SU-DHL-6 (cell line): ENCODE measurements around the gene CFAP92.

Experiments
- EZH2phosphoT487 ChIP-seq: fragments of 200-600 bp; sonication (generic), shearing (Covaris generic); conservative IDR thresholded peaks from 2 replicates; pipeline ENCODE4 v1.6.1; 2018; ENCODE audit warnings: mild to moderate bottlenecking, antibody characterized with exemption, low read length, moderate library complexity, mixed read lengths
- TF ChIP-seq, protein P1 (sequence below): fragments of 200-600 bp; sonication (generic); IDR thresholded peaks from one replicate; pipeline ENCODE4 v1.5.1; 2017; ENCODE audit warnings: antibody characterized with exemption, mild to moderate bottlenecking, low read length, moderate library complexity; ENCODE audit not compliant: insufficient read depth, poor library complexity, severe bottlenecking

DNA sequence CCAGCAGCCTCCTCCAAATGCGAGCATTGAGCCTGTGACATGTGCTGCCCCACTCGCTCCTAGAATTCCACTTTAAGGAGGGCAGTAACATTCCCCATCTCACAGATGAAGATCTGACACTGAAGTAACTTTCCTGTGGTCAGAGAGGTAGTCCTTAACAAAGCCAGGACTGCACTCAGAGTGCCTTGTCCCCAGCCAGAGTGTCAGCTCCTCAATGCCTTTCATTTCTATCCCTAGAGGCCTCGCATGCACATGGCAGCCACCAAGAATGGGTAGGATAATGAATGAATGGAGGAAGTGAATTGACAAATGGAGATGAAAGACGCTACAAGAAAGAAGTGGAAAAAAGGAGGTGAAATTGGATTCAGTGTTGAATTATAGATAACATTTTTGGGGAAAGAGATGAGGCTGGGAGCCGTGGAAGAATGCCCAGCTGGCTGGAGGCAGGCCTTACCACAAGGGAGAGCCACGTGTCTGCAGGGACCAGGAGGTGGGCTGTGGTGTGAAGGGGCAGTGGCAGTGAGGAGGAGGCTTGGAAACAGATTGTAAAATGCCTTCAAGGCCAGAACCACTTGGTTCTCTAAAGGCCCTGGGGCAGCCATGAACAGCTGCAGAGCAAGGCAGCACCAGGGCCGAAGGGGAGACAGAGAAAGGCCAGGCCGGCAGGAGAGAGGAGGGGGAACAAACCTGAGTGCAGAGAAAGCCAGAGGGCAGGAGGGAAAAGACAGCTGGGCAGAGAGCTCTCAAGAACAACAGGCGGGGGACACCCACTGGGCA, 10.4 kb downstream of the CFAP92 start:
- TF ChIP-seq, protein P1, sequence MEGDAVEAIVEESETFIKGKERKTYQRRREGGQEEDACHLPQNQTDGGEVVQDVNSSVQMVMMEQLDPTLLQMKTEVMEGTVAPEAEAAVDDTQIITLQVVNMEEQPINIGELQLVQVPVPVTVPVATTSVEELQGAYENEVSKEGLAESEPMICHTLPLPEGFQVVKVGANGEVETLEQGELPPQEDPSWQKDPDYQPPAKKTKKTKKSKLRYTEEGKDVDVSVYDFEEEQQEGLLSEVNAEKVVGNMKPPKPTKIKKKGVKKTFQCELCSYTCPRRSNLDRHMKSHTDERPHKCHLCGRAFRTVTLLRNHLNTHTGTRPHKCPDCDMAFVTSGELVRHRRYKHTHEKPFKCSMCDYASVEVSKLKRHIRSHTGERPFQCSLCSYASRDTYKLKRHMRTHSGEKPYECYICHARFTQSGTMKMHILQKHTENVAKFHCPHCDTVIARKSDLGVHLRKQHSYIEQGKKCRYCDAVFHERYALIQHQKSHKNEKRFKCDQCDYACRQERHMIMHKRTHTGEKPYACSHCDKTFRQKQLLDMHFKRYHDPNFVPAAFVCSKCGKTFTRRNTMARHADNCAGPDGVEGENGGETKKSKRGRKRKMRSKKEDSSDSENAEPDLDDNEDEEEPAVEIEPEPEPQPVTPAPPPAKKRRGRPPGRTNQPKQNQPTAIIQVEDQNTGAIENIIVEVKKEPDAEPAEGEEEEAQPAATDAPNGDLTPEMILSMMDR: no peak
- no peak for TF ChIP-seq EZH2phosphoT487
